Tibial nerve (tissue), 4 donors: ENCODE measurements around the gene MCC.

ENCODE experiments used
- EP300 ChIP-seq, 2 donors: sonication (generic); formaldehyde crosslinking; IDR thresholded peaks; one replicate each; pipeline ENCODE4 v1.6.1; 2017; ENCODE audit warnings: antibody characterized with exemption in 2 of 2, mild to moderate bottlenecking in 1 of 2
- POLR2A ChIP-seq, 2 donors: fragments of 450-650 bp; IDR thresholded peaks; one replicate each; pipeline ENCODE4 v1.6.1; 2017; ENCODE audit warnings: antibody characterized with exemption in 2 of 2, mild to moderate bottlenecking in 2 of 2, moderate library complexity in 2 of 2
- TF ChIP-seq, protein P1 (sequence below), 5 experiments: fragments of 200-600 bp in 3 of 5; fragments of 450-650 bp in 2 of 5; sonication (generic) in 3 of 5; IDR thresholded peaks; one replicate each; pipeline ENCODE4 v1.5.1; 2016 to 2019; ENCODE audit warnings: antibody characterized with exemption in 5 of 5, mild to moderate bottlenecking in 3 of 5, moderate library complexity in 2 of 5

GRCh38 chr5:113087976-113088514 is 400.2 kb downstream of the MCC start:
- TF ChIP-seq POLR2A (IDR thresholded peaks at IDR 0.05) (no peak), EP300 (IDR thresholded peaks at IDR 0.05) (no peak)
- TF ChIP-seq, protein P1, sequence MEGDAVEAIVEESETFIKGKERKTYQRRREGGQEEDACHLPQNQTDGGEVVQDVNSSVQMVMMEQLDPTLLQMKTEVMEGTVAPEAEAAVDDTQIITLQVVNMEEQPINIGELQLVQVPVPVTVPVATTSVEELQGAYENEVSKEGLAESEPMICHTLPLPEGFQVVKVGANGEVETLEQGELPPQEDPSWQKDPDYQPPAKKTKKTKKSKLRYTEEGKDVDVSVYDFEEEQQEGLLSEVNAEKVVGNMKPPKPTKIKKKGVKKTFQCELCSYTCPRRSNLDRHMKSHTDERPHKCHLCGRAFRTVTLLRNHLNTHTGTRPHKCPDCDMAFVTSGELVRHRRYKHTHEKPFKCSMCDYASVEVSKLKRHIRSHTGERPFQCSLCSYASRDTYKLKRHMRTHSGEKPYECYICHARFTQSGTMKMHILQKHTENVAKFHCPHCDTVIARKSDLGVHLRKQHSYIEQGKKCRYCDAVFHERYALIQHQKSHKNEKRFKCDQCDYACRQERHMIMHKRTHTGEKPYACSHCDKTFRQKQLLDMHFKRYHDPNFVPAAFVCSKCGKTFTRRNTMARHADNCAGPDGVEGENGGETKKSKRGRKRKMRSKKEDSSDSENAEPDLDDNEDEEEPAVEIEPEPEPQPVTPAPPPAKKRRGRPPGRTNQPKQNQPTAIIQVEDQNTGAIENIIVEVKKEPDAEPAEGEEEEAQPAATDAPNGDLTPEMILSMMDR (IDR thresholded peaks at IDR 0.05), result no peak
